Muscle of arm (tissue), 12 donors: Measurements from ENCODE around the gene HOXA4. TPM values are rescaled to one million over a fixed set of nuclear protein-coding genes. Genes with fewer than 3 reads are reported as not detected.

Experiments
- DNase-seq: peaks from one replicate; pipeline ENCODE4 v3.0.0-alpha.2; 2013
- polyA plus RNA-seq, 12 donors: library from polyadenylated mRNA; unstranded; fragments of 120-200 nt; gene quantifications; one replicate each; pipeline ENCODE4 v1.2.1, GENCODE V29; 2013; ENCODE audit not compliant: insufficient read length in 12 of 12

HOXA4 gene
- polyA plus RNA-seq, 12 donors = 15.4 to 32.6 (median 27.3) TPM; not detected in 1

GRCh38 chr7:27148756-27149641, 18.4 kb upstream of the HOXA4 start:
- DNase-seq = peak; percentile 41

GRCh38 chr7:27148031-27148755, 17.6 kb upstream of the HOXA4 start:
- peak; percentile 53 for DNase-seq

GRCh38 chr7:27147199-27148030, 16.9 kb upstream of the HOXA4 start, which contains the start of gene HOXA6:
TSS of gene HOXA6 (minus strand) at chr7:27147774. CDS start at chr7:27147749, 25 bp downstream.
- peak; percentile 70 for DNase-seq

GRCh38 chr7:27146491-27147198, 16.1 kb upstream of the HOXA4 start:
- DNase-seq = no peak

DNA sequence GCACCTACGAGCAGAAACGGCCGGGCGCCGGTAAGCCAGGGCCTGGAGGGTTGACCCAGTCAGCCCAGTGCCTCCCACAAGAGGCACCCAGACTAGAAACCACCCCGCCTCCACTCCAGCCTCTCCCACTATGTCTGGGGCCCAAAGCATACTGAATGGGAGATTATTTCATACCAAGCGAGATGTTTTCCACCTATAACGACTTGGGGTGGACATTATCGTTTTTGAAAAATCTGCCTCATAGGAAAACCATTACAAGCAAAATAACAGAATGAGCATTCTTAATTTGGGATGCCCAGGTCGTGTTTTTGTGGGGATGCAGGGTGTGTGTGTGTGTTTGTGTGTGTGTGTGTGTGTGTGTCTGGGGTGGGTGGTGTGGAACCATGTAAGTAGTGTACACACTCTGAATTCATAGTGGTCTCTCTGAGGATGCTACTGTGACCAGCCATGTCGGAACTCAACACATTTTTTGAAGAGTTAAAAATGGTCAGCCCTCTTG, 15.4 kb upstream of the HOXA4 start:
- DNase-seq = no peak

GRCh38 chr7:27145165-27145913, 14.8 kb upstream of the HOXA4 start:
- DNase-seq = peak; percentile 35

DNA sequence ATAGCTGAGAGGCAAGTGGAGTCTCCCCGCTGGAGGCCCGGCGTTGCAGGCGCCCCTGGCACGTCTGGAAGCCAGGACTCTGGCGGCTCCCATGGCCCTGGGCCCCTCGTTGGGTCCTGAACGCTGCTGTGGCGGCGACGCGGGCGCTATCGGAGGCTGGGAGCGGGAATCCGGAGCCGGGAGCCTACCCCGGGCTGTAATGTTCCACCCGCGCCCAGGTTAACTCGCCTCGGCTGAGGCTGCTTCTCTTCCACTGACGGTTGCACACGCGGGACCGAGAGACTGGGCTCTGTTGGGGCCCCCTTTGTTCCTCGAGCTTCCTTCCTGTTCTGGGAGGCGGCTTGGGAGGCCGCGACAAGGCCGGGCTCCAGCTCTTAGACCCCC, 14.2 kb upstream of the HOXA4 start:
- DNase-seq = no peak

DNA sequence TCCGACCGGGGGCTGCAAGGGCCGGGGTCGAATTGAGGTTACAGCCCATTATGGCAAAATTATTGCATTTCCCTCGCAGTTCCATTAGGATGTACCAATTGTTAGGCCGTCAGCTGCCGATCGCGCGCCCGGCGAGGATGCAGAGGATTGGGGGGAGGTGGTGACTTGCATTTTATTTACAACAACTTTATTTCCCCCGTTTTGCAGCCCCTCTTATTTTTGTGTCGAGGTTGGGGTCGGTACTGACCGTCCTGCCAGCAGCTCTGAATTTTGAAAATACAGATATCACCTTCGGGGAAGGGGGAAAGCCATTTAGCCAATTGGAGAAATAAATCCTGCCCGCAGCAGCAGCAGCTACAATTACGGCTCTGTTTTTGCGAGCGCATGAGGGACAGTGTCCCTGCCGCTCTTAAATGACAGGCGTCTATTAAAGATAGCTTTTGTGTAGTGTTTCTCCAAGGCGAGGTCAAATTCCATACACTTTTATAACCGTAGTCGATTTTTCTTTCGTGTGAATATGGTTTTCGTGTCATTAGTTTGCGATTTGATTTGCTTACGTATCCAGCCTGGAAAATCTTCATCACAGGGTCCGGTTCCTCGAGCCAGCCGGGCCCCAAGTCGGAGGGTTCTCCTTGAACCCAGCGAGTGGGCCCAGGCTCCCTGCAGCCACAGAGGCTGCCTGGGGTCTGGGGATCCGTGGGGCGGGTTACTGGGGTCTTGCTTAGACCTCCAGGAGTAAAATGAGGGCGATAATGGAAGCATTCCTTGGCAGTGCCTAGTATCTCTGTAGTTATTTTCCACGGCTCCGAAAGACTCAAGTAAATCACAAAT, 13.6 kb upstream of the HOXA4 start:
- DNase-seq = peak; percentile 45

GRCh38 chr7:27143023-27143949, 12.7 kb upstream of the HOXA4 start, which contains the start of gene HOXA5:
TSS of gene HOXA5 (minus strand) at chr7:27143681. CDS start at chr7:27143607, 74 bp downstream.
- peak; percentile 80 for DNase-seq

DNA sequence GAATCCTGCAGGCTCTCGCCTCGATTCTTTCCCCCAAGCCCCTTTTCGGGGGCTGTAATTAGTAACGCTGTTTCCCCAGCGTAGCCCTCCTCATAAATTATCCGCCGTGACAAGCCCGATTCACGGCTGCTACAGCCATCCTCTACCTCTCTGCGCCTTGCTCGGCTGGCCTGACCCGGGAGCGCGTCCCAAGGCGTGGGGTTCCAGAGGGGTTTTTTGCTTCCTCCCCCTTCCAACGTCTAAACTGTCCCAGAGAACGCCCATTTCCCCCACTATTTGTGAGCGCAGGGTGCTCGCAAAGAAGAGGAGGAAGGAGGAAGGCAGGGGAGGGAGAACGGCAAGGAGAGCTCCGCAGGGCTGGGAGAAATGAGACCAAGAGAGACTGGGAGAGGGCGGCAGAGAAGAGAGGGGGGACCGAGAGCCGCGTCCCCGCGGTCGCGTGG, 12.0 kb upstream of the HOXA4 start:
- DNase-seq = peak; percentile 41

GRCh38 chr7:27141923-27142579, 11.5 kb upstream of the HOXA4 start:
- no peak for DNase-seq

GRCh38 chr7:27141137-27141922, 10.8 kb upstream of the HOXA4 start:
- DNase-seq = no peak

- DNase-seq = no peak
These were observed 9.7 kb upstream of the HOXA4 start for GRCh38 chr7:27140126-27140857.

DNA sequence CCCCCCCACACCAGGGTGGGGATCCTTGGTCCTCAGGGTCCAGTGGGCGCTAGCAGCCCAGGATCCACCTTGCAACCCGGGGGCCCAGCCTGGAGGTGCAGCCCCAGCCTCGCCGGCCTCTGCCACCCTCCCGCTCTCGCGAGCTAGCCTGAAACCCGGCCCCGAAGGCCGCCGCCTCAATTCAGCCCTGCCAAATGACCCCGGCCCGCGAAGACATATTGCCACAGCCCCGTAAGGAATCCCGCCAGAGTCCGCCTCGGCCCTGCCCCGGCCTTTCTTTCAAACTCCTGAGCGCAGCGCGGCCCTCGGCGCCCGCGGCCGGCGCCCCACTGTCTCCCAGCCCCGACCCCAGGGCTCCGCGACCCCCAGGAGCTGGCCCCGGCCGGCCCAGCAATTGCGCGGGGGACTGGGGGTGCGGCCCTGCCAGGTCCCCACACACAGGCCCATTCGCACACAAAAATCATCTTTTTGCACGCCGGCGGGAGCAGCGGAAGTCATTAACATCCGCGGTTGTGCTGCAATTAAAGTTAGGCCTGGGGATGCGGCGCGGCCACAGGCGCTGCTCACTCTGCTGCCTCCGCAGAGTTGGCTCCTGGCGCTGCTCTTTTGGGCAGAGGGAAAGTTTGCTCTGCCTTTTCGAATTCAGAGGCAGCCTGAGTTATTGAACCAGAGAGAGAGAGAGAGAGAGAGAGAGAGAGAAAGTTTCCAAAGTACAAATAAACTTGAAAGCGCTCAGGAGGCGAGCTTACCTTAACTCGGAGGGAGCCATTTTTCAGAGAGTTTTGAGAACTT, 9.0 kb upstream of the HOXA4 start:
- DNase-seq = no peak

GRCh38 chr7:27138985-27139333, 8.4 kb upstream of the HOXA4 start:
- no peak for DNase-seq
